ENCODE results near the gene PLD2. TPM values are rescaled to one million over a fixed set of nuclear protein-coding genes. Genes with fewer than 3 reads are reported as not detected.

PLD2 gene
- total and polyA plus RNA-seq, 9 of the 15 experiments (the other 6 are each of a cell fraction or from before 2014, with no cell fraction given): 0.20 to 7.5 (median 3.3) TPM

DNA sequence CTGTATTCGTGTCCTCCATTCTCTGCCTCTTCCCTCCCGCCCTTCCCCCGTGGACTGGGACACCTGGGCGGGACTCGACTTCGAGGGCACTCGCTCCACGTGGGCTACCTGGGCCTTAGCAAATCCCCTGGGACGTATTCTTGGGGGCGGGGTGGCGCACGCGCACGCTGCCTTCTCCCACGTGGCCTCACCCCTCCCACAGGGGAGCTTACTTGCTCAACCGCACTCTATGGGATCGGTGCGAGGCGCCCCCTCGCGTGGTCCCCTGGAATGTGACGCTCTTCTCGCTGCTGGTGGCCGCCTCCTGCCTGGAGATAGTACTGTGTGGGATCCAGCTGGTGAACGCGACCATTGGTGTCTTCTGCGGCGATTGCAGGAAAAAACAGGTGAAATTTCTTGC is 24.3 kb upstream of the PLD2 start (continued):
- TF ChIP-seq, protein P1, sequence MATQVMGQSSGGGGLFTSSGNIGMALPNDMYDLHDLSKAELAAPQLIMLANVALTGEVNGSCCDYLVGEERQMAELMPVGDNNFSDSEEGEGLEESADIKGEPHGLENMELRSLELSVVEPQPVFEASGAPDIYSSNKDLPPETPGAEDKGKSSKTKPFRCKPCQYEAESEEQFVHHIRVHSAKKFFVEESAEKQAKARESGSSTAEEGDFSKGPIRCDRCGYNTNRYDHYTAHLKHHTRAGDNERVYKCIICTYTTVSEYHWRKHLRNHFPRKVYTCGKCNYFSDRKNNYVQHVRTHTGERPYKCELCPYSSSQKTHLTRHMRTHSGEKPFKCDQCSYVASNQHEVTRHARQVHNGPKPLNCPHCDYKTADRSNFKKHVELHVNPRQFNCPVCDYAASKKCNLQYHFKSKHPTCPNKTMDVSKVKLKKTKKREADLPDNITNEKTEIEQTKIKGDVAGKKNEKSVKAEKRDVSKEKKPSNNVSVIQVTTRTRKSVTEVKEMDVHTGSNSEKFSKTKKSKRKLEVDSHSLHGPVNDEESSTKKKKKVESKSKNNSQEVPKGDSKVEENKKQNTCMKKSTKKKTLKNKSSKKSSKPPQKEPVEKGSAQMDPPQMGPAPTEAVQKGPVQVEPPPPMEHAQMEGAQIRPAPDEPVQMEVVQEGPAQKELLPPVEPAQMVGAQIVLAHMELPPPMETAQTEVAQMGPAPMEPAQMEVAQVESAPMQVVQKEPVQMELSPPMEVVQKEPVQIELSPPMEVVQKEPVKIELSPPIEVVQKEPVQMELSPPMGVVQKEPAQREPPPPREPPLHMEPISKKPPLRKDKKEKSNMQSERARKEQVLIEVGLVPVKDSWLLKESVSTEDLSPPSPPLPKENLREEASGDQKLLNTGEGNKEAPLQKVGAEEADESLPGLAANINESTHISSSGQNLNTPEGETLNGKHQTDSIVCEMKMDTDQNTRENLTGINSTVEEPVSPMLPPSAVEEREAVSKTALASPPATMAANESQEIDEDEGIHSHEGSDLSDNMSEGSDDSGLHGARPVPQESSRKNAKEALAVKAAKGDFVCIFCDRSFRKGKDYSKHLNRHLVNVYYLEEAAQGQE (IDR thresholded peaks at IDR 0.05; ENCODE audit: borderline replicate concordance): peak; percentile 73
- TF ChIP-seq, protein P1 (CRISPR knock-in tag; IDR thresholded peaks at IDR 0.05; ENCODE audit: low read depth): no peak
- TF ChIP-seq NBN (IDR thresholded peaks at IDR 0.05; ENCODE audit: low read depth) (no peak), ZNF830 (CRISPR knock-in tag; IDR thresholded peaks at IDR 0.05) (no peak), CXXC5 (CRISPR knock-in tag; IDR thresholded peaks at IDR 0.05) (peak; percentile 44), ZNF707 (CRISPR knock-in tag; conservative IDR thresholded peaks at IDR 0.05) (no peak), GTF2A2 (tag; IDR thresholded peaks at IDR 0.05) (no peak), ZNF76 (CRISPR knock-in tag; IDR thresholded peaks at IDR 0.05; ENCODE audit: borderline replicate concordance) (no peak), POLR2AphosphoS2 (IDR thresholded peaks at IDR 0.05; ENCODE audit: low read length) (no peak), ZNF785 (CRISPR knock-in tag; IDR thresholded peaks at IDR 0.05) (no peak), MTA2 (IDR thresholded peaks at IDR 0.05; ENCODE audit: low read depth) (no peak), ZNF24 (IDR thresholded peaks at IDR 0.05) (no peak), E2F3 (CRISPR knock-in tag; IDR thresholded peaks at IDR 0.05) (no peak), CREM (IDR thresholded peaks at IDR 0.05; ENCODE audit: low read depth) (0 out of 2 replicates have a peak, but pooled peaks have one; percentile 22), RBBP5 (IDR thresholded peaks at IDR 0.05; ENCODE audit: borderline replicate concordance, insufficient read depth, low read length, poor library complexity, severe bottlenecking) (no peak), RBM14 (IDR thresholded peaks at IDR 0.05; ENCODE audit: borderline replicate concordance, insufficient read depth, low read depth, low read length) (no peak)
- TF ChIP-seq, protein P2, sequence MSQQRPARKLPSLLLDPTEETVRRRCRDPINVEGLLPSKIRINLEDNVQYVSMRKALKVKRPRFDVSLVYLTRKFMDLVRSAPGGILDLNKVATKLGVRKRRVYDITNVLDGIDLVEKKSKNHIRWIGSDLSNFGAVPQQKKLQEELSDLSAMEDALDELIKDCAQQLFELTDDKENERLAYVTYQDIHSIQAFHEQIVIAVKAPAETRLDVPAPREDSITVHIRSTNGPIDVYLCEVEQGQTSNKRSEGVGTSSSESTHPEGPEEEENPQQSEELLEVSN (IDR thresholded peaks at IDR 0.05; ENCODE audit: borderline replicate concordance in 1 of 2, extremely low read depth in 1 of 2, insufficient read depth in 1 of 2, insufficient read length in 1 of 2, low read depth in 1 of 2, low read length in 1 of 2, poor library complexity in 1 of 2, severe bottlenecking in 1 of 2): peak; percentile 79 to 81
- TF ChIP-seq, protein P3, sequence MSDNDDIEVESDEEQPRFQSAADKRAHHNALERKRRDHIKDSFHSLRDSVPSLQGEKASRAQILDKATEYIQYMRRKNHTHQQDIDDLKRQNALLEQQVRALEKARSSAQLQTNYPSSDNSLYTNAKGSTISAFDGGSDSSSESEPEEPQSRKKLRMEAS (CRISPR knock-in tag; IDR thresholded peaks at IDR 0.05): peak; percentile 80
